Vagina (tissue), 2 donors: ENCODE data around the gene ZNF516.

Source experiments
- POLR2A ChIP-seq, 2 donors: fragments of 450-650 bp; IDR thresholded peaks; one replicate each; pipeline ENCODE4 v1.6.1; 2017; ENCODE audit warnings: antibody characterized with exemption in 2 of 2, mild to moderate bottlenecking in 2 of 2, moderate library complexity in 2 of 2
- TF ChIP-seq, protein P1 (sequence below), 3 experiments: fragments of 450-650 bp in 2 of 3; fragments of 200-600 bp in 1 of 3; sonication (generic) in 1 of 3; IDR thresholded peaks; one replicate each; pipeline ENCODE4 v1.5.1; 2017 to 2019; ENCODE audit warnings: antibody characterized with exemption in 3 of 3, mild to moderate bottlenecking in 2 of 3, moderate library complexity in 2 of 3

- TF ChIP-seq, protein P1, sequence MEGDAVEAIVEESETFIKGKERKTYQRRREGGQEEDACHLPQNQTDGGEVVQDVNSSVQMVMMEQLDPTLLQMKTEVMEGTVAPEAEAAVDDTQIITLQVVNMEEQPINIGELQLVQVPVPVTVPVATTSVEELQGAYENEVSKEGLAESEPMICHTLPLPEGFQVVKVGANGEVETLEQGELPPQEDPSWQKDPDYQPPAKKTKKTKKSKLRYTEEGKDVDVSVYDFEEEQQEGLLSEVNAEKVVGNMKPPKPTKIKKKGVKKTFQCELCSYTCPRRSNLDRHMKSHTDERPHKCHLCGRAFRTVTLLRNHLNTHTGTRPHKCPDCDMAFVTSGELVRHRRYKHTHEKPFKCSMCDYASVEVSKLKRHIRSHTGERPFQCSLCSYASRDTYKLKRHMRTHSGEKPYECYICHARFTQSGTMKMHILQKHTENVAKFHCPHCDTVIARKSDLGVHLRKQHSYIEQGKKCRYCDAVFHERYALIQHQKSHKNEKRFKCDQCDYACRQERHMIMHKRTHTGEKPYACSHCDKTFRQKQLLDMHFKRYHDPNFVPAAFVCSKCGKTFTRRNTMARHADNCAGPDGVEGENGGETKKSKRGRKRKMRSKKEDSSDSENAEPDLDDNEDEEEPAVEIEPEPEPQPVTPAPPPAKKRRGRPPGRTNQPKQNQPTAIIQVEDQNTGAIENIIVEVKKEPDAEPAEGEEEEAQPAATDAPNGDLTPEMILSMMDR (IDR thresholded peaks at IDR 0.05) = no peak
- TF ChIP-seq POLR2A (IDR thresholded peaks at IDR 0.05) = no peak
These were observed 110.0 kb downstream of the ZNF516 start for GRCh38 chr18:76384861-76385680.
